Hippocampal formation (tissue), 2 donors: ENCODE results near the gene SLC66A3.

Source experiments
- DNase-seq, 2 donors: peaks; one replicate each; lab custom pipeline; 2025; lab: John Stamatoyannopoulos, UW

Gene SLC66A3

GRCh38 chr2:11155381-11156035, at the start of gene SLC66A3:
Gene SLC66A3 (plus strand): TSS chr2:11155467. CDS start chr2:11155547, 80 bp downstream.
- peak in 1 of 2 donors; percentile 89 for DNase-seq

GRCh38 chr2:11109002-11109401, 46.3 kb upstream of the SLC66A3 start:
- DNase-seq = no peak

- no peak for DNase-seq
Observed at GRCh38 chr2:11112870-11113428, 42.3 kb upstream of the SLC66A3 start.

GRCh38 chr2:11117776-11118175, 37.5 kb upstream of the SLC66A3 start:
- DNase-seq = no peak

GRCh38 chr2:11118761-11119160, 36.5 kb upstream of the SLC66A3 start:
- DNase-seq = no peak

GRCh38 chr2:11121099-11121822, 34.0 kb upstream of the SLC66A3 start:
- no peak for DNase-seq

- no peak for DNase-seq
Observed at GRCh38 chr2:11121823-11122155, 33.5 kb upstream of the SLC66A3 start.

GRCh38 chr2:11122380-11122779, 32.9 kb upstream of the SLC66A3 start:
- DNase-seq = no peak

- no peak for DNase-seq
Observed at GRCh38 chr2:11123001-11123809, 32.1 kb upstream of the SLC66A3 start.

- peak; percentile 7 to 18 for DNase-seq
Observed at GRCh38 chr2:11123856-11124759, 31.2 kb upstream of the SLC66A3 start.

- no peak for DNase-seq
Observed at GRCh38 chr2:11124760-11125068, 30.6 kb upstream of the SLC66A3 start.

- no peak for DNase-seq
Observed at GRCh38 chr2:11127761-11128160, 27.5 kb upstream of the SLC66A3 start.

GRCh38 chr2:11128243-11128951, 26.9 kb upstream of the SLC66A3 start:
- no peak for DNase-seq

GRCh38 chr2:11129598-11130449, 25.4 kb upstream of the SLC66A3 start:
- peak in 1 of 2 donors; percentile 6 for DNase-seq

- DNase-seq = no peak
Observed at GRCh38 chr2:11131166-11131920, 23.9 kb upstream of the SLC66A3 start.

GRCh38 chr2:11132036-11132671, 23.1 kb upstream of the SLC66A3 start:
- DNase-seq = peak; percentile 9 to 12

- no peak for DNase-seq
Observed at GRCh38 chr2:11133238-11133935, 21.9 kb upstream of the SLC66A3 start.

GRCh38 chr2:11133936-11134320, 21.3 kb upstream of the SLC66A3 start:
- DNase-seq = no peak
